OCI-LY7 (cell line): ENCODE results near the gene HSD17B11.

Experiments
- EZH2phosphoT487 ChIP-seq: fragments of 200-600 bp; sonication (generic); IDR thresholded peaks from 2 replicates; pipeline ENCODE4 v1.6.1; 2018; ENCODE audit warnings: low read depth, borderline replicate concordance, mild to moderate bottlenecking, mixed run types, antibody characterized with exemption, low read length, moderate library complexity, mixed read lengths
- TF ChIP-seq, protein P1 (sequence below): fragments of 200-600 bp; sonication (generic); conservative IDR thresholded peaks from 2 replicates; pipeline ENCODE4 v1.5.1; 2014; ENCODE audit warnings: mild to moderate bottlenecking, antibody characterized with exemption, low read length, moderate library complexity, mixed read lengths

DNA sequence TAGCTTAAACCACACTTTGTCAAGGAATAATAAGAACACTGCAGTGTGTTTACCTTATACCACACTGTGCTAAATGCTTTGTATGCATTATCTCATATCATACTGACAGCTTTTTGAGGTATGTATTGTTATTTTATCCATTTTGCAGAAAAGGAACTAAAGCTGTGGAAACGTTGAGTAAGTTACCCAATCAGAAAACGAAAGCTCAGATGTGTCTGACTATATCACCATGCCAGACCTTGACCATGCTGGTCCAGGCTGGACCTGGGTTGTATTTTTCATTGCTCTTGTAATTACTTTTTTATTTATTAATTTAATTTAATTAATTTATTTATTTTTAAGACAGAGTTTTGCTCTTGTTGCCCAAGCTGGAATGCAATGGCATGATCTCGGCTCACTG lies 2.1 kb downstream of the HSD17B11 start:
- TF ChIP-seq, protein P1, sequence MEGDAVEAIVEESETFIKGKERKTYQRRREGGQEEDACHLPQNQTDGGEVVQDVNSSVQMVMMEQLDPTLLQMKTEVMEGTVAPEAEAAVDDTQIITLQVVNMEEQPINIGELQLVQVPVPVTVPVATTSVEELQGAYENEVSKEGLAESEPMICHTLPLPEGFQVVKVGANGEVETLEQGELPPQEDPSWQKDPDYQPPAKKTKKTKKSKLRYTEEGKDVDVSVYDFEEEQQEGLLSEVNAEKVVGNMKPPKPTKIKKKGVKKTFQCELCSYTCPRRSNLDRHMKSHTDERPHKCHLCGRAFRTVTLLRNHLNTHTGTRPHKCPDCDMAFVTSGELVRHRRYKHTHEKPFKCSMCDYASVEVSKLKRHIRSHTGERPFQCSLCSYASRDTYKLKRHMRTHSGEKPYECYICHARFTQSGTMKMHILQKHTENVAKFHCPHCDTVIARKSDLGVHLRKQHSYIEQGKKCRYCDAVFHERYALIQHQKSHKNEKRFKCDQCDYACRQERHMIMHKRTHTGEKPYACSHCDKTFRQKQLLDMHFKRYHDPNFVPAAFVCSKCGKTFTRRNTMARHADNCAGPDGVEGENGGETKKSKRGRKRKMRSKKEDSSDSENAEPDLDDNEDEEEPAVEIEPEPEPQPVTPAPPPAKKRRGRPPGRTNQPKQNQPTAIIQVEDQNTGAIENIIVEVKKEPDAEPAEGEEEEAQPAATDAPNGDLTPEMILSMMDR = no peak
- TF ChIP-seq EZH2phosphoT487 = no peak
